H1 (cell line): ENCODE data around the gene LRRC27. TPM values are rescaled to one million over a fixed set of nuclear protein-coding genes. Genes with fewer than 3 reads are reported as not detected.
A peak's percentile ranks its signal among the peaks of the same experiment; 100 is the strongest.

Source experiments
- CTCF ChIA-PET: fragments of 300-600 bp; sonication (Branson Sonifier 250); formaldehyde crosslinking; loops from one replicate; lab custom pipeline; 2021; ENCODE audit not compliant: partially characterized antibody; lab: Charles Lee
- POLR2A ChIA-PET: fragments of 300-600 bp; sonication (Branson Sonifier 250); formaldehyde crosslinking; loops from one replicate; lab custom pipeline; 2021; ENCODE audit warnings: inconsistent platforms; ENCODE audit not compliant: partially characterized antibody; lab: Charles Lee
- DNase-seq, 2 experiments: peaks; one replicate each; pipeline versions ENCODE4 v3.0.0 to v3.0.0-alpha.2; 2010 to 2022; ENCODE audit warnings: low spot score in 2 of 2, low read depth in 1 of 2, mixed read lengths in 1 of 2
- FAIRE-seq: peaks from 2 replicates; lab custom pipeline; 2011; peaks lifted over from hg19 to GRCh38; lab: Jason Lieb, UNC
- H2AFZ ChIP-seq: 2 replicates; pipeline ENCODE4 v1.8.1; 2012; ENCODE audit warnings: low read length, inconsistent platforms
- H2AK5ac ChIP-seq: 2 replicates; pipeline ENCODE4 v1.6.1; 2013; ENCODE audit warnings: low read depth, low read length
- H2BK120ac ChIP-seq: replicated peaks from 2 replicates; pipeline ENCODE3; 2013; ENCODE audit warnings: low read depth, low read length, inconsistent platforms
- H2BK12ac ChIP-seq: 2 replicates; pipeline ENCODE4 v1.6.1; 2013; ENCODE audit warnings: low read depth, low read length
- H2BK15ac ChIP-seq: 2 replicates; pipeline ENCODE4 v1.6.1; 2013; ENCODE audit warnings: low read length
- H2BK20ac ChIP-seq: 2 replicates; pipeline ENCODE4 v1.6.1; 2013; ENCODE audit warnings: low read length
- H2BK5ac ChIP-seq: 2 replicates; pipeline ENCODE4 v1.6.1; 2013; ENCODE audit warnings: low read depth, low read length
- H3K14ac ChIP-seq: 2 replicates; pipeline ENCODE4 v1.6.1; 2013; ENCODE audit warnings: inconsistent platforms; ENCODE audit not compliant: insufficient read length
- H3K18ac ChIP-seq: 2 replicates; pipeline ENCODE4 v1.6.1; 2013; ENCODE audit warnings: low read length; ENCODE audit errors: extremely low read depth
- H3K23ac ChIP-seq: 2 replicates; pipeline ENCODE4 v1.6.1; 2013; ENCODE audit warnings: inconsistent platforms; ENCODE audit not compliant: insufficient read length
- H3K23me2 ChIP-seq: 2 replicates; pipeline ENCODE4 v1.6.1; 2013; ENCODE audit warnings: low read depth, low read length
- H3K27ac ChIP-seq: 2 replicates; pipeline ENCODE4 v1.6.1; 2011; ENCODE audit warnings: low read depth, low read length, inconsistent platforms
- H3K27me3 ChIP-seq, 4 experiments: replicated peaks in 1 of 4; 1 replicate in 1 of 4; 2 replicates in 3 of 4; pipeline versions ENCODE4 v1.6.1 to v1.8.1; 2011 to 2013; ENCODE audit warnings: low read length in 3 of 4, mild to moderate bottlenecking in 3 of 4, inconsistent platforms in 2 of 4, mixed read lengths in 2 of 4, moderate library complexity in 1 of 4; ENCODE audit not compliant: control insufficient read depth in 3 of 4, insufficient read depth in 3 of 4; ENCODE audit errors: extremely low read depth in 1 of 4
- H3K36me3 ChIP-seq, 4 experiments: 2 replicates each; pipeline versions ENCODE4 v1.6.1 to v1.8.1; 2011 to 2013; ENCODE audit warnings: mild to moderate bottlenecking in 4 of 4, low read length in 3 of 4, moderate library complexity in 2 of 4, control low read depth in 1 of 4, inconsistent platforms in 1 of 4; ENCODE audit not compliant: insufficient read depth in 4 of 4, control insufficient read depth in 2 of 4
- H3K4ac ChIP-seq: replicated peaks from 2 replicates; pipeline ENCODE3; 2013; ENCODE audit warnings: low read length, low read depth, mixed read lengths, inconsistent platforms; ENCODE audit not compliant: insufficient read length
- H3K4me1 ChIP-seq, 4 experiments: replicated peaks in 1 of 4; 1 replicate in 1 of 4; 2 replicates in 3 of 4; pipeline versions ENCODE4 v1.6.1 to v1.8.1; 2011 to 2013; ENCODE audit warnings: low read length in 3 of 4, inconsistent platforms in 2 of 4, mixed read lengths in 1 of 4; ENCODE audit not compliant: insufficient read depth in 4 of 4, control insufficient read depth in 3 of 4
- H3K4me2 ChIP-seq, 2 experiments: 2 replicates each; pipeline versions ENCODE4 v1.6.1 to v1.8.1; 2011 to 2013; ENCODE audit warnings: low read depth in 2 of 2, low read length in 2 of 2, control low read depth in 1 of 2, inconsistent platforms in 1 of 2, mild to moderate bottlenecking in 1 of 2; ENCODE audit not compliant: insufficient read depth in 1 of 2
- H3K4me3 ChIP-seq, 4 experiments: fragments of 200-600, 300-600 bp in 1 of 4; sonication (generic), shearing (Covaris generic), sonication (Bioruptor Twin) in 1 of 4; 2 replicates each; pipeline versions ENCODE4 v1.5.1 to v1.8.1; 2011 to 2016; ENCODE audit warnings: low read length in 4 of 4, low read depth in 3 of 4, control low read depth in 2 of 4, inconsistent platforms in 2 of 4, mild to moderate bottlenecking in 2 of 4, mixed read lengths in 1 of 4, moderate library complexity in 1 of 4; ENCODE audit not compliant: insufficient read depth in 2 of 4; ENCODE audit errors: extremely low read depth in 1 of 4
- H3K56ac ChIP-seq: replicated peaks from 2 replicates; pipeline ENCODE3; 2013; ENCODE audit warnings: low read depth, mild to moderate bottlenecking, mixed read lengths, low read length, inconsistent platforms; ENCODE audit not compliant: insufficient read length
- H3K79me1 ChIP-seq: 2 replicates; pipeline ENCODE4 v1.6.1; 2013; ENCODE audit warnings: low read depth, low read length, control low read depth
- H3K79me2 ChIP-seq, 2 experiments: 2 replicates each; pipeline versions ENCODE4 v1.6.1 to v1.8.1; 2012 to 2013; ENCODE audit warnings: low read length in 2 of 2, mild to moderate bottlenecking in 2 of 2, inconsistent platforms in 1 of 2; ENCODE audit not compliant: insufficient read depth in 2 of 2, control insufficient read depth in 1 of 2
- H3K9ac ChIP-seq, 4 experiments: replicated peaks in 1 of 4; 1 replicate in 1 of 4; 2 replicates in 3 of 4; pipeline versions ENCODE4 v1.6.1 to v1.8.1; 2011 to 2013; ENCODE audit warnings: low read depth in 3 of 4, low read length in 3 of 4, control low read depth in 2 of 4, mild to moderate bottlenecking in 2 of 4, moderate library complexity in 2 of 4, inconsistent platforms in 1 of 4; ENCODE audit errors: extremely low read depth in 1 of 4
- H3K9me3 ChIP-seq, 2 experiments: 2 replicates each; pipeline versions ENCODE4 v1.6.1 to v1.8.1; 2012 to 2013; ENCODE audit warnings: mild to moderate bottlenecking in 2 of 2, moderate library complexity in 2 of 2, control low read depth in 1 of 2, inconsistent platforms in 1 of 2, low read depth in 1 of 2, low read length in 1 of 2, mixed read lengths in 1 of 2; ENCODE audit not compliant: insufficient read depth in 2 of 2
- H4K20me1 ChIP-seq, 2 experiments: replicated peaks in 1 of 2; 2 replicates each; pipeline versions ENCODE3 to v1.8.1; 2011 to 2013; ENCODE audit warnings: inconsistent platforms in 2 of 2, low read length in 2 of 2, mild to moderate bottlenecking in 1 of 2; ENCODE audit not compliant: insufficient read depth in 2 of 2, control insufficient read depth in 1 of 2
- H4K5ac ChIP-seq: 2 replicates; pipeline ENCODE4 v1.6.1; 2013; ENCODE audit warnings: low read length, low read depth, mixed read lengths, inconsistent platforms; ENCODE audit not compliant: insufficient read length
- H4K8ac ChIP-seq: 2 replicates; pipeline ENCODE4 v1.8.0; 2013; ENCODE audit warnings: mild to moderate bottlenecking, moderate library complexity, low read length, inconsistent platforms; ENCODE audit not compliant: insufficient read depth; ENCODE audit errors: extremely low read depth
- H4K91ac ChIP-seq: replicated peaks from 2 replicates; pipeline ENCODE3; 2013; ENCODE audit warnings: low read length, mixed read lengths, inconsistent platforms; ENCODE audit not compliant: insufficient read length
- E2F6 ChIP-seq: IDR thresholded peaks from 2 replicates; pipeline ENCODE4 v1.6.1; 2012; ENCODE audit warnings: inconsistent platforms
- KDM4A ChIP-seq: IDR thresholded peaks from one replicate; pipeline ENCODE4 v1.7.1; 2012; ENCODE audit warnings: low read depth, mild to moderate bottlenecking, moderate library complexity, low read length, inconsistent platforms; ENCODE audit not compliant: severe bottlenecking
- SAP30 ChIP-seq: fragments of 300-600 bp; sonication (generic); IDR thresholded peaks from 2 replicates; pipeline ENCODE4 v1.7.1; 2012; ENCODE audit warnings: low read length, moderate library complexity, mild to moderate bottlenecking, inconsistent platforms; ENCODE audit not compliant: insufficient read depth, insufficient replicate concordance
- WGBS, 2 experiments: shearing (Covaris generic) in 1 of 2; methylation state at CpG; one replicate each; pipeline versions ENCODE4 v1.1.6 to v1.1.7; 2013 to 2015; ENCODE audit warnings: low lambda C conversion rate in 2 of 2, mixed read lengths in 2 of 2, inconsistent platforms in 1 of 2, low coverage in 1 of 2, missing lambda C conversion rate in 1 of 2; ENCODE audit not compliant: insufficient replicate concordance in 2 of 2, insufficient coverage in 1 of 2, insufficient read length in 1 of 2; ENCODE audit errors: extremely low coverage in 1 of 2, missing lambda C conversion rate in 1 of 2; 5-methylcytosine and 5-hydroxymethylcytosine counted together
- polyA plus RNA-seq, 7 experiments: library from polyadenylated mRNA; depleted of rRNA in 3 of 7; stranded (reverse) in 5 of 7; unstranded in 2 of 7; fragments of >200 nt in 5 of 7; fragments of 200-250 nt in 2 of 7; gene quantifications; 1 replicate in 5 of 7; 2 replicates in 1 of 7; 4 replicates in 1 of 7; pipeline versions ENCODE4 v1.2.1 to v1.2.3, GENCODE V29; 2011 to 2013; ENCODE audit warnings: missing spikeins in 2 of 7, mixed read lengths in 2 of 7
- total RNA-seq: library from RNA; stranded (reverse); fragmentation: NEBNext Ultra II Directional; extraction: Animal tissue kit (Norgen Biotek cat#: 25700); gene quantifications from 2 replicates; pipeline ENCODE4 v1.2.1, GENCODE V29; 2021

Gene LRRC27
- total and polyA plus RNA-seq, 2 of the 8 experiments (the other 6 are each of a cell fraction or from before 2014, with no cell fraction given) = 1.2 to 3.8 TPM

DNA sequence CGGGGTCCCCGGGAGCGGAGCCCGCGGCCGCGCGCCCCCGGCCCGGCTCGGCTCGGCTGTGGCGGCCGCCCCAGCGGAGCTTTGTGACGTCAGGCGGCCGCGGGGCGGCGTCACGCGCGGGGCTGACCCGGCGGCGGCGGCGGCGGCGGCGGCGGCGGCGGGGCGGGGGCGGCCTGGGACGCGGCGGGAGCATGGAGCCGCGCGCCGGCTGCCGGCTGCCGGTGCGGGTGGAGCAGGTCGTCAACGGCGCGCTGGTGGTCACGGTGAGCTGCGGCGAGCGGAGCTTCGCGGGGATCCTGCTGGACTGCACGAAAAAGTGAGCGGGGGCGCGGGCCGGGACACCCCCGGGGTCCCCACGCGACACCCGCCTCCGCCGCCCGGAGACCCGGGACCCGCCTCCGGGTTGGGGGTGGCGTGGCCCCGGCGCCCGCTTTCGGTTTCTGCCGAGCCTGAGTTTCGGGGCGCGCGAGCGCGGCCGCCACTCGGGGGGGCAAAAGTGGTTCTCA, 65.1 kb downstream of the LRRC27 start, which contains the start of gene PWWP2B:
PWWP2B (plus strand) TSS at position 165 of the 506 bp plus-strand sequence; CDS start at position 192, 27 bp downstream.
- Histone ChIP-seq H2AK5ac (no peak within 1 kb of the TSS), H2AFZ (no peak within 1 kb of the TSS; the same call in 1 of the 2 replicates), H4K20me1 (peaks cover 0 to 5% of the 10 kb centered on the region in 2 experiments), H3K79me1 (no peaks in the 10 kb centered on the region; the same call in 1 of the 2 replicates), H2BK120ac (no peak within 1 kb of the TSS)
- FAIRE-seq = no peak
- POLR2A ChIA-PET = interaction anchor here (1.0 to 2.4 kb wide), 2 partner anchors 10 to 21 kb away, joined by 3 to 21 read pairs; no protein-coding TSS in a partner anchor
- TF ChIP-seq SAP30 (no peak), E2F6 (no peak), KDM4A (peak; percentile 33)
- TF ChIP-seq, all 59 proteins: peak for 1
- Histone ChIP-seq H2BK15ac (no peak within 1 kb of the TSS), H3K4me2 (peak within 1 kb of the TSS; percentile 70 to 87), H4K5ac (no peak within 1 kb of the TSS), H3K4me3 (peak within 1 kb of the TSS; percentile 35 to 71 (median 40)), H2BK12ac (peak within 1 kb of the TSS; percentile 71; the same call in 1 of the 2 replicates), H3K27ac (no peak within 1 kb of the TSS), H3K79me2 (no peaks in the 10 kb centered on the region), H3K23ac (no peak within 1 kb of the TSS), H3K9me3 (no peaks in the 10 kb centered on the region), H3K14ac (no peak within 1 kb of the TSS), H3K18ac (peak within 1 kb of the TSS; percentile 78), H2BK5ac (no peak within 1 kb of the TSS), H3K23me2 (peaks cover 8% of the 10 kb centered on the region), H4K91ac (no peak within 1 kb of the TSS), H3K56ac (peak within 1 kb of the TSS; percentile 33), H3K4ac (no peak within 1 kb of the TSS), H3K9ac (peak within 1 kb of the TSS in 3 of 4 experiments; percentile 13 to 33 (median 14); a peak in 1 of 7 replicates), H3K36me3 (no peaks in the 10 kb centered on the region), H2BK20ac (no peak within 1 kb of the TSS), H3K4me1 (peaks cover 0 to 26% (median 16%) of the 10 kb centered on the region in 4 experiments; a peak in 6 of 7 replicates), H3K27me3 (peaks cover 0 to 10% (median 2%) of the 10 kb centered on the region in 4 experiments; a peak in 4 of 7 replicates), H4K8ac (peak within 1 kb of the TSS; percentile 71; the same call in 1 of the 2 replicates)
- WGBS, 2 experiments = no CpG with 5 or more reads among the region's 86 CpGs
- DNase-seq = no peak
- CTCF ChIA-PET = interaction anchor here (0.9 to 1.6 kb wide), 2 partner anchors 14 to 26 kb away, joined by 3 to 5 read pairs; no protein-coding TSS in a partner anchor
